Measurements from ENCODE around the gene HMCN2. TPM values are rescaled to one million over a fixed set of nuclear protein-coding genes. Genes with fewer than 3 reads are reported as not detected.

Gene HMCN2
- total RNA-seq, 1 donor from 2014 or later, result 0.15 TPM

GRCh38 chr9:130362691-130363090 is 97.1 kb downstream of the HMCN2 start:
- no peaks in the 10 kb centered on the region for H3K4me1 ChIP-seq
- H3K4me2 ChIP-seq, result no peak overlapping the region
- TF ChIP-seq EZH2 (IDR thresholded peaks at IDR 0.05), result no peak
- no peak for TF ChIP-seq CTCF (IDR thresholded peaks at IDR 0.05)
- no peak for TF ChIP-seq EZH2phosphoT487 (IDR thresholded peaks at IDR 0.05)
- DNase-seq (ENCODE audit: low spot score), result no peak
- no peaks in the 10 kb centered on the region for H3K9me3 ChIP-seq (ENCODE audit: low read depth)
- H3K36me3 ChIP-seq, result no peaks in the 10 kb centered on the region
- H3F3A ChIP-seq (ENCODE audit: low read depth), result no peaks in the 10 kb centered on the region
- no peak overlapping the region for H3K27ac ChIP-seq
- H3K4me3 ChIP-seq, result no peak overlapping the region
- H2AFZ ChIP-seq (replicated peaks), result no peak overlapping the region
- no peak overlapping the region for H3K4me3 Mint-ChIP-seq
- H3K27me3 ChIP-seq, result no peaks in the 10 kb centered on the region
- H3K27me3 Mint-ChIP-seq (ENCODE audit: insufficient read depth, low read depth), result peaks cover 2% of the 10 kb centered on the region
- H3K4me1 Mint-ChIP-seq, result peaks cover 4% of the 10 kb centered on the region
- H3K36me3 Mint-ChIP-seq, result no peaks in the 10 kb centered on the region
- H4K20me1 ChIP-seq (ENCODE audit: low read depth), result no peaks in the 10 kb centered on the region
- H3K9ac ChIP-seq, result no peak overlapping the region
- H3K9me3 Mint-ChIP-seq, result no peaks in the 10 kb centered on the region
- H3K79me2 ChIP-seq (ENCODE audit: low read depth), result no peaks in the 10 kb centered on the region
- no peak overlapping the region for H3K27ac Mint-ChIP-seq

GRCh38 chr9:130363755-130364404 is 98.3 kb downstream of the HMCN2 start:
- Histone ChIP-seq H3K79me2 (ENCODE audit: low read depth) (no peaks in the 10 kb centered on the region), H3K4me3 (no peak overlapping the region), H2AFZ (replicated peaks) (no peak overlapping the region), H4K20me1 (ENCODE audit: low read depth) (no peaks in the 10 kb centered on the region), H3K36me3 (no peaks in the 10 kb centered on the region), H3K4me2 (no peak overlapping the region), H3F3A (ENCODE audit: low read depth) (no peaks in the 10 kb centered on the region), H3K9ac (no peak overlapping the region), H3K27me3 (no peaks in the 10 kb centered on the region), H3K9me3 (ENCODE audit: low read depth) (no peaks in the 10 kb centered on the region), H3K4me1 (no peaks in the 10 kb centered on the region), H3K27ac (no peak overlapping the region)
- H3K9me3 Mint-ChIP-seq, result no peaks in the 10 kb centered on the region
- no peaks in the 10 kb centered on the region for H3K36me3 Mint-ChIP-seq
- no peak overlapping the region for H3K4me3 Mint-ChIP-seq
- peaks cover 4% of the 10 kb centered on the region for H3K4me1 Mint-ChIP-seq
- no peak for DNase-seq (ENCODE audit: low spot score)
- TF ChIP-seq CTCF (IDR thresholded peaks at IDR 0.05), result no peak
- peaks cover 2% of the 10 kb centered on the region for H3K27me3 Mint-ChIP-seq (ENCODE audit: insufficient read depth, low read depth)
- H3K27ac Mint-ChIP-seq, result no peak overlapping the region

- H3K27ac ChIP-seq, result no peak overlapping the region
- no peaks in the 10 kb centered on the region for H3K79me2 ChIP-seq (ENCODE audit: low read depth)
- Mint-ChIP-seq H3K27ac (no peak overlapping the region), H3K4me1 (peaks cover 4% of the 10 kb centered on the region), H3K27me3 (ENCODE audit: insufficient read depth, low read depth) (peaks cover 2% of the 10 kb centered on the region), H3K9me3 (no peaks in the 10 kb centered on the region), H3K36me3 (no peaks in the 10 kb centered on the region), H3K4me3 (no peak overlapping the region)
- H3K27me3 ChIP-seq, result no peaks in the 10 kb centered on the region
- no peak overlapping the region for H3K4me3 ChIP-seq
- no peaks in the 10 kb centered on the region for H4K20me1 ChIP-seq (ENCODE audit: low read depth)
- no peaks in the 10 kb centered on the region for H3K36me3 ChIP-seq
- TF ChIP-seq EZH2 (IDR thresholded peaks at IDR 0.05) (no peak), EZH2phosphoT487 (IDR thresholded peaks at IDR 0.05) (no peak), CTCF (IDR thresholded peaks at IDR 0.05) (no peak)
- no peaks in the 10 kb centered on the region for H3K9me3 ChIP-seq (ENCODE audit: low read depth)
- DNase-seq (ENCODE audit: low spot score), result no peak
- H3F3A ChIP-seq (ENCODE audit: low read depth), result no peaks in the 10 kb centered on the region
- H3K4me1 ChIP-seq, result no peaks in the 10 kb centered on the region
- H2AFZ ChIP-seq (replicated peaks), result no peak overlapping the region
- no peak overlapping the region for H3K9ac ChIP-seq
- H3K4me2 ChIP-seq, result no peak overlapping the region
Observed at GRCh38 chr9:130364619-130365322, 99.2 kb downstream of the HMCN2 start.

Measured in neural progenitor cell (in vitro differentiated cells).